Right lung (tissue), 5 donors: Measurements from ENCODE around the gene CNOT11. TPM values are rescaled to one million over a fixed set of nuclear protein-coding genes. Genes with fewer than 3 reads are reported as not detected.
A peak's percentile ranks its signal among the peaks of the same experiment; 100 is the strongest.
"Not testable (repeated sequence)": the region's sequence is repeated elsewhere in the genome, so short reads cannot be mapped to it uniquely, and the experiment has no call there.

Experiments
- DNase-seq, 2 donors: peaks; one replicate each; pipeline ENCODE4 v3.0.0-alpha.2; 2013
- polyA plus RNA-seq, 5 donors: library from polyadenylated mRNA; unstranded; fragments of 120-200 nt; gene quantifications; one replicate each; pipeline versions ENCODE4 v1.2.1 to v1.2.3, GENCODE V29; 2013; ENCODE audit warnings: inconsistent platforms in 1 of 5, low replicate concordance in 1 of 5; ENCODE audit not compliant: insufficient read length in 5 of 5, insufficient read depth in 1 of 5

The CNOT11 gene
- polyA plus RNA-seq, 5 donors = 44.5 to 52.9 (median 48.4) TPM

DNA sequence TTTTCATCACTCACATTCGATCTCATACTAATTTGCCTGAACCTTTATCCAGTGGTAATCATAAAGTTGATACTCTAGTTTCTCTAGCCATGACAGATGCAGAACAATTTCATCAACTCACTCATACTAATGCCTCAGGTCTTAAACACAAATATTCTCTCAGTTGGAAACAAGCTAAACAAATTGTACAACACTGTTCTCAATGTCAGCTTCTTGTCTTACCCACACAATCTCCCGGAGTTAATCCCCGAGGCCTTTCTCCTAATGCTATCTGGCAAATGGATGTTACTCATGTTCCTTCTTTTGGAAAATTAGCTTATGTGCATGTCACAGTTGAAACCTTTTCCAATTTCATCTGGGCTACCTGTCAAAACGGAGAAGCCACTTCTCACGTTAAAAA lies 11.5 kb upstream of the CNOT11 start:
- no peak for DNase-seq

DNA sequence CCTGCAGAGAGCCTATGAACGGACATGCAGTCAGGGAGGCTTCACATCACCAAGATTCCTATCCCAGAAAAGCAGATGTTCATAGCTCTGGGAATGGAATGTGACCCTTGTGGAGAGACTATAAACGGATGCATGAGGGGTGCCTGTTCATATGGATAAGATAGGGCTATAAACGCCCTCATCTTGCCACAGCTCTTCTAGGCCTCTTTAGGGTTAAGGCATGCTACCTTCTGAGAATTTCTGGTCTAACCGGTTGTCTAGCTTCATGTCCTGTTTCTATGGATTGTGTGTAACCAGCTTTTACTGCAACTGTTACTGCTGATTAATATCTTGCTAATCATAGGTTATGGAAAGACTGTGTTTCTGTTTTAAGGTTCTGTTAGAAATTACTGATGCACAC lies 8.3 kb upstream of the CNOT11 start:
- DNase-seq = not testable (repeated sequence)

DNA sequence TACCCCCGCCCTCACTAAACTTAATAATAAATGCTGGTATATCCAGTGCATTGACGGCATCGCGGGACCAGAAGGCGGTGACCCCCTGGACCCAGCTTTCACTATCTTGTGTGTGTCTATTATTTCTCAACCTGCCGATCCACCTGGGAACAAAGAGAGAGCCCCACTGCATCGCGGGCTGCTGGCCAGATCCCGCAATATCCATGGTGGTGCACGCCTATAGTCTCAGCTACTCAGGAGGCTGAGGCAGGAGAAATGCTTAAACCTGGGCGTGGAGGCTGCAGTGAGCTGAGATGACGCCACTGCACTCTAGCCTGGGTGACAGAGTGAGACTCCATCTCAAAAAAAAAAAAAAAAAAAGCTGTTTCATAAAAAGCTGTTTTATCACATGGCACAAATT lies 7.8 kb upstream of the CNOT11 start:
- DNase-seq = not testable (repeated sequence)

DNA sequence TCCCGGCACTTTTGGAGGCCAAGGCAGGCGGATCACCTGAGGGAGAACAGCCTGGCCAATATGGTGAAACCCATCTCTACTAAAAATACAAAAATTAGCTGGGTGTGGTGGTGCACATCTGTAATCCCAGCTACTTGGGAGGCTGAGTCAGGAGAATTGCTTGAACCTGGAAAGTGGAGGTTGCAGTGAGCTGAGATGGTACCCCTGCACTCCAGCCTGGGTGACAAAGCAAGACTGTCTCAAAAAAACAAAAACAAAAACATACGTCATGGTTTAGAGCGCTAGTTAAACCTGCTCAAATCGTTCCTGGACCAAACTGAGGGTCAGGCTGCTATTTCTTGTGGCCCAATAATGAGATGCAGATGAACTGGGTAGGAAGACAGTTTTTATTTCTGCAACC lies 7.2 kb upstream of the CNOT11 start:
- not testable (repeated sequence) for DNase-seq

DNA sequence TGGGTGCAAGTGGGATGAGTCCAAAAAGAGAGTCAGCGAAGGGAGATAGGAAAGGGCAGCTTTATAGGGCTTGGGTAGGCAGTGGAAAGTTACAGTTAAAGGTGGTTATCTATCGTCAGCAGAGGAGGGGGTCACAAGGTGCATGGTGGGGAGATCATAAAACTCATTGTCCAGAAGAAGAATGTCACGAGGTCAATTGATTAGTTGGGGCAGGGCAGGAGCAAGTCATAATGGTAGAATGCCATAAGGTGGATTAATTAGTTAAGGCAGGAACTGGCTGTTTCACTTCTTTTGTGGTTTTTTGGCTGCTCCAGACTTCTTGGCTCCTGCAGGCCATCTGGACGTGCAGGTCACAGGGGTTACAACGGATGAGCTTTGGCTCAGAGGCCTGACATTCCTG lies 3.9 kb upstream of the CNOT11 start:
- DNase-seq = not testable (repeated sequence)

DNA sequence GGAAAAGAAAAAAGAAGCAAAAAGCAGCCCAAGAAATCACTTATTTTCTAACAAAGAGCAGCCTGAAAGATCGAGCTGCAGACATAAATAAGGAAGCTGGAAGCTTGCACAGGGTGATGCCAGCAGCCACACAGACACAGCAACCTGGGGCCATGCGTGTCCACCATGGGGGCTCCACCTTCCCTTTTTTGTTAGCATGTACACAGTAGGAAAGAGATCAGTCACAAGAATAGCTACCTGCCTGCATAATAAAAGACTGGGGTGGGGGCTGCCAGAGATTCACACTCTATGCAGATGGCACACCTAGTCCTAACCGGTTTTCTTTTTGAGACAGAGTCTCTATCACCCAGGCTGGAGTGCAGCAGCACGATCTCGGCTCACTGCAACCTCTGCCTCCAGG lies 2.9 kb upstream of the CNOT11 start:
- DNase-seq = no peak

DNA sequence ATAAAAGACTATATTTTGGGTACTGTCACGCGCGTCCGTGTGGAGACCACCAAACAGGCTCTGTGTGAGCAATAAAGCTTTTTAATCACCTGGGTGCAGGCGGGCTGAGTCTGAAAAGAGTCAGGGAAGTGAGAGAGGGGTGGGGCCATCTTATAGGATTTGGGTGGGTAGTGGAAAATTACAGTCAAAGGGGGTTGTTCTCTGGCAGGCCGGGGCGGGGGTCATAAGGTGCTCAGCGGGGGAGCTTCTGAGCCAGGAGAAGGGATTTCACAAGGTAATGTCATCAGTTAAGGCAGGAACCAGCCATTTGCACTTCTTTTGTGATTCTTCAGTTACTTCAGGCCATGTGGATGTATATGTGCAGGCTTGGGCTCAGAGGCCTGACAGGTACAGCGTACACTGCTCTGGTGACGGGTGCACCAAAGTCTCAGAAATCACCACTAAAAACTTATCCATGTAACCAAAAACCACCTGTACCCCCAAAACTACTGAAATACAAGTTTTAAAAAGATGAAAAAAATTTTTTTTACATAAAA lies 1.4 kb upstream of the CNOT11 start:
- not testable (repeated sequence) for DNase-seq

DNA sequence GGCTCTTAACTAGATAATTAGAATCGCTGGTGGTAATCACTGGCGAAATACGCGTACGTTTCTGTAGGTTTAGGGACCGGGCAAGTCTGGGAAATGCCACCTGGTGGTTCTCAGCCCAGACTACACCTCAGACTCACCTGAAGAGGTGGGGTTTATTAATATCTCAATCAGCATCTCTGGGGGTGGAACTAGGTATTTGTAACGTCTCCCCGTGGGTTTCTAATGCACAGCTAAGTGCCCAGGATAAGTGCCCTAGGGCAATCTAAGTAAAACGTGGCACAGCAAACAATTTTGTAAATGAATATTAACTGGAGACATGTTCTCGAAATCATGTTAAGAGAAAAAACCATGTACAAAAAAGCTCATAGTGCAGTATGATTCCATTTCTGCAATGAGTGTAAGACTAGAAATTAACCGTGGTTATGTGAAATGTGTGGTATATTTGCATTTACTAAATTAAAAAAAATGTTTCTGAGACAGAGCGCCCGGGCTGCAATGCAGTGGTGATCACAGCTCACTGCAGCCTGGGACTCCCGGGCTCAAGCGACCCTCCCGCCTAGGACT lies 760 bp upstream of the CNOT11 start:
- no peak for DNase-seq

DNA sequence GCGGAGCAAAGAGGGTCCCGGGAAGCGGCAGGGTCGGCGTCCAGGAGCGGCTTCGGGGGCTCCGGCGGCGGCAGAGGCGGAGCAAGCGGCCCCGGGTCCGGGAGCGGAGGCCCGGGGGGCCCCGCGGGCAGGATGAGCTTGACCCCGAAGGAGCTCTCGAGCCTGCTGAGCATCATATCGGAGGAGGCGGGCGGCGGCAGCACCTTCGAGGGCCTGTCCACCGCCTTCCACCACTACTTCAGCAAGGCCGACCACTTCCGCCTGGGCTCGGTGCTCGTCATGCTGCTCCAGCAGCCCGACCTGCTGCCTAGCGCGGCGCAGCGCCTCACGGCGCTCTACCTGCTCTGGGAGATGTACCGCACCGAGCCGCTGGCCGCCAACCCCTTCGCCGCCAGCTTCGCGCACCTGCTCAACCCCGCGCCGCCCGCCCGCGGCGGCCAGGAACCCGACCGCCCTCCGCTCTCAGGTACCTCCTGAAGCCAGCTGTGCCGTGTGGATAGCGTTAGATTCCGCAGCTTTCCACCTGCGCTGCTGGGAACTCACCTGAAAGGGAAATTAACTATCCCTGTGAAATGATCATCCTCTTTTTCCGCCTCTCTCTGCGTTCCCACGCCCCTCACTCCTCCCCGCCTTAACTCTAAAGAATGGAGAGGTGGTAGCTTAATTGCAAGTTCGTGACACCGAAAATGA lies 472 bp downstream of the CNOT11 start:
- peak in 1 of 2 donors; percentile 37 for DNase-seq

DNA sequence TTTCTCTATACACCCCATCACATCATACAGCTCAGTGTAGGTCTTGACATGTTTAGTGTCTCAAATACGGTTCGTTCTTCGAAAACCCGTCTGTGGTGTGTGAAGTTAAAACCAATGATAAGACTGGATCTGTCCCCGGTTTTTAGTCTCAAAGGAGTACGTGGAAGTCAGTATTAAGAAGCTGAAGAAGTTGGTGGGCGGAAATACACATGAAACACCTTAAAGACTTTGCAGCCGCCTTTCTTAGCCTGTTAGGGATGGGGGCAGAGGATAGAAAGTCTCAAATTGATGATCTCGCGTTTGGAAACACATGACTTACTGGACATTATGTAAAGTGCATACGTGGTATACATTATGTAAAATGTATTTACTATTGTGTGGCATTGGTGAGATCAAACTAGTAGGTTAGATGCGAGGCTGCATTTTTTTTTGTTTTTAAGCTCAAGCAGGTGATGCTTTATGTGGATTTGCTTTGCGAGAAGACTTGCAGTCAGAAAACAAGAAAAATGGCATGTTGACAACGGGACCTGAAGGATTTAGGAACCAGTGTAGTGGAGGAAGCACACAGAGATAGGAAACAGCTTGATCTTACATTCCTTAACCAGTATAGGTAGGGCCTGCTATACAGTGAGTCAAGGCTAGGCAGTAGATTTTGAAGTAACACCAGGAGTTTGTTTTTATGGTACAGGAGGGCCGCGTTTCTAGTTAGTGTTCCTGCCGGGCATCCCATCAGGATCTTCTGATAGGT lies 1.2 kb downstream of the CNOT11 start:
- no peak for DNase-seq

DNA sequence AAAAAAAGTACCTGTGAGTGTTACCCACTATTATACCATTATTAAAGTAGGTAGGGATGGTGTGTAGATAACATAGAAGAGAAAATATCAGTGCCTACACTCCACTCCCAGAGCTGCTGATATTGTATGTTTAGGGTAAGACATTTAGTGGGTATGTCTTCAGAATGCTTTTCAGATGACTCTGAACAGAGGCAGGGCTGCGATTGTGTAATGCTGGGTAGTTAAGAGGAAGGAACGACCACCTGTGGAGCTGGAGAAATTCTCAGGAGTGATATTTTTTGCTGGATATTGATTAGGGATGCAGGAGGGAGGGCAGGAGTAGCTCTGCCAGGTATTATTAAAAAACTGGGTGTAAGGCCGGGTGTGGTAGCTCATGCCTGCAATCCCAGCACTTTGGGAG lies 2.8 kb downstream of the CNOT11 start:
- DNase-seq = no peak

DNA sequence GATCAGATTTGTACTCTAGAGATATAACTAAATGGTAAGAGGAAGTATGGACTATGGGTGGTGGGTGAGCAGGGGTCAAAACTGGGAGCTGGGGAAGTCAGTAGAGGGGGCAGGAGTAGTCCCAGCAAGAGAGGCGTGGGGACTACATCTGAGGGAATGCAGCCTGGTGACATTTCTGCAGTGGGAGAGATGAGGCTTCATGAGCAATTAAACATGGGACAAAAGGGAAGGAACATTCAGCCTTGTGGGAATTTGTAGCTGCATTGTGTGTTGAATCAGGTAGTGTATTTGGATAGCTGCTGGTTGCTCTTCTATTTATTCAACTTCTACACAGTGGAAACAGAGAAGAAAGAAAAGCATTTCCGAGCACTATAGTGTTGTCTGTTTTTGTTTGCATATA lies 3.6 kb downstream of the CNOT11 start:
- no peak for DNase-seq

DNA sequence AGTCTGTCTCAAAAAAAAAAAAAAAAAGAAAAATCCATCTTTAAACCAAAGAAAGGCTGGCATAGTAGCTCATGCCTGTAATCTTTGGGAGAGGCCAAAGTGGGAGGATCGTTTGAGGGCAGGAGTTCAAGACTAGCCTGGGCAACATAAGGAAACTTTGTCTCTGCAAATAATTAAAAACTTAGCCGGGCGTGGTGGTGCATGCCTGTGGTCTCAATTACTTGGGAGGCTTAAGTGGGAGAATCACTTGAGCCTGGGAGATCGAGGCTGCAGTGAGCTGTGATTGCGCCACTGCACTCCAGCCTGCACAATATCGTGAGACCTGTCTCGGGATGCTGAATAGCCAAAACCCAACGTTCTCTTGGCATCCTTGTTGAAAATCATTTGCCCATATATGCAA lies 6.1 kb downstream of the CNOT11 start:
- DNase-seq = no peak

DNA sequence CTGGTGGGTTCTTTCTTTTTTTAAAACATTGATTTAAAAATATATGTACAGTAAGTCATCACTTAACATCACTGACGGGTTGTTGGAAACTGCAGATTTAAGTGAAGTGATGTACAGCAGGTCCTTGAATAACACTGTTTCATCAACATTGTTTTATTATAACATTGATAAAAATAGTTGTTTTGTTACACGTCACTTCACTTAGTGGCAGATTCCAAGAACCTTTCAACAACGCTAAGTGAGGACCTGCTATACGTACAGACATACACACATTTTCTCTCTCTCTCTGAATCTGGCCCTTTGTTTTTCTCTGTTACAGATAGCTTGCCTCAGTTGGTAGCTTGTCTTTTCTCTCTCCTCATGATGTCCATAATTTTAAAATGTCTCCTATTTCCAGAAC lies 9.5 kb downstream of the CNOT11 start:
- no peak for DNase-seq

DNA sequence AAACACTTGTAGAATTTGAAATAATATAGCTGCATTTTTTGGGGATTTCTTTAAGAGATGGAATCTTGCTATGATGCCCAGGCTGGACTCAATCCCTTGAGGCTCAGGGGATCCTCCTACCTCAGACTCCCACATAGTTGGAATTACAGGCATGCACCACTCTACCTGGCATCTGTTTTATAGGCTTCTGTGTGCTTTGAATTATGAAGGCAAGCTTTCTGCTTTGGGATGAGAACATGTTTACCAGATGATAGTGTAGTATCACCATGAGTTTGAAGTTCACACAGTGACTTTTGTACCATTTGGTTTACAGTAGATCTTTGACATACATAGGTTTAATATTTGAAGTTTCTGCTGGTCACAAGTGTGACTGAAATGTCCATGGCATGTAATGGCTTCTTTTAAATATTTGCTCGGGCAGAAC lies 10.7 kb downstream of the CNOT11 start:
- DNase-seq = no peak

DNA sequence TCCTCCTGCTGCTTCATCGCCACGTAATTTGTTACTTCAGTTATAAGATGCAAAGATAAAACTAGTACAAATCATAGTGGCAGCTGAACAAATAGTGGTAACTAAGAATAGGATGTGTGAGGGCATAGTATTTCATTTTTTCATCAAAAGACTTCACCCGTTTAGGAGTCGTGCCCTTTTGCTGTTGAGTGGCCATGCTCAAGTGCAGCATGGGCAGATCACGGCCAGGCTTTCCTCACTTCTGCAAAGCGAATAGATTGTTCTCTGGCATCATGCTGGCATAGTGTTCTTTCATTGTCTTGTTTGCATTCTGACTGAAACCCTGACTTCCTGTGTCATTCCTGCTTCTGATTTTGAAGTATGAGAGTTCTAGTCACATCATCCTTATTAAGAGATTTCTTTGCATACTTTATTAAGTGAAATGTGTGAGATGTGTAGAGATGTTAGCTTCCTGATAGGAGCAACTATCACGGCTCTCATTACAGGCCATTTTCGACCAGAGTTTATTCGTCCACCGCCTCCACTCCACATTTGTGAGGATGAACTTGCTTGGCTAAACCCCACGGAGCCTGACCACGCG lies 11.8 kb downstream of the CNOT11 start:
- DNase-seq = no peak

DNA sequence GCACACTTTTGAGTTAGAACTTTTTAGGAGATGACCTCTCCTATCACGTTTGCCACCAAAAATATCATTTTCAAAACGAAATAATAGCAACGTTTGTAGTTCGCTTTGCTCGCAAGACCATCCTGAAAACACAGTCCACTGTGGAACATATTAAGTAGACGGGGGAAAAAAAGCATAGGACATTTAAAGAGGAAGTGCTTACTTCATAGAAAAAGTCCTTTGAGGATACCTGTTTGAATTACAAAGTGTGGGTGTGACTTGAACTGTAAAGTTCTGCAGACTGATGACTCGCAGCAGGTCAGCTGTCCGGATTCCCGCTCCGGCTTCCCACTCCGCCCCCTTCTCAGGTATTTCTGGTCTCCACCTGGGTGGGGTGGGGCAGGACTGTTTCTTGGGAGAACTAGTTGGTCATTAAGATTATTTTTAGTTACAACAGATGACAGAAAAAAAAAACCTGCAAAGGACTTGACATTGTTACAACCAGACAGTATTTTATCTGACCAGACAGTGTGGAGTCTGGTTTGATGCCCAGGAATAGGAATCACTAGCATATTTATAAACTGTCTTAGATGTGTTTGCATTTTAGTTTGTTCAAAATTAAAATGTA lies 13.3 kb downstream of the CNOT11 start:
- DNase-seq = no peak

DNA sequence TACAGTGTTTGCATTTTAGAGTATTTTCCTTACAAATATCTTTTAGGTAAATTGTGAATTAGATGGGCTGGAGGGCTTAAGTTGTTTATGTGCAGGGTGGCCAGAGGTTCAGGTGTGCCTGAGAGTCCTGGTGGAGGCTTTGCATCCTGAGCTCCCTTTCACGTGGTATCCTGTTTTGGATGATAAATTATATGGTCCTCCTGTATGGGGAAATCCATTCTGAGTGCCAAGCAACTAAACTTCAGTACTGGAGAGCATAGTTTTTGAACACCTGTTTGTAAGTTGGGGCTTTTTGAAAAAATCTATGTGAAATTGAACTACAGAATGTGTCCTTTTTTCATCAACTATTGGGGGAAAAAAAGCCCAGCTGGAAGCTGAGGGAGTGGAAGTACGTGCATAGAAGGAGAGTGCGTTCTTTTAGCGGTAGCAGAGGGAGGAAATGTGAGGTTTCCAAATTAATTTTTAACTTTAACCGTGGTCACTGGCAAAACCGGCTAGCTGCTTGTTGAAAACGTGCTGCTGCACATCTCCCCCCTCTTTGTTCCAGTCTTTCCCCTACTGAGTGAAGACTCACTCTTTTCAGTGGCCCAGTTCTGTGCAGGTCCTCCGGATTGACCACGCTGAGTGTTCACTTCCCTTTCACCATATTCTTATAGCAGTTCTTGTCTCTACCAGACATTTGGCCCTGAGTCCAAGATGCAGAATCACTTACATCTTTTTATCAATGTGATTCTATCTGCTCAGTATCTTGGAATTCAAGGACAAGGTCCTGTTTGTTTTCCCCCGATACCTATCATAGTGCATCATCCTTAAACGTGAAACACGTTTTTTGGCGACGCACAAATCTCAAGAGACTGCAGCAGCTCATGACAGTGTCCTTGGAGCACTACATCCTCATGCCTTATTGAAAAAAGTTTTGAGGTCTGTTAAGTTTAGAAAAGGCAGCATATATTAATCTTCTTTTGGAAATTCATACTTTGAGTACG lies 15.3 kb downstream of the CNOT11 start:
- peak; percentile 20 to 32 for DNase-seq

DNA sequence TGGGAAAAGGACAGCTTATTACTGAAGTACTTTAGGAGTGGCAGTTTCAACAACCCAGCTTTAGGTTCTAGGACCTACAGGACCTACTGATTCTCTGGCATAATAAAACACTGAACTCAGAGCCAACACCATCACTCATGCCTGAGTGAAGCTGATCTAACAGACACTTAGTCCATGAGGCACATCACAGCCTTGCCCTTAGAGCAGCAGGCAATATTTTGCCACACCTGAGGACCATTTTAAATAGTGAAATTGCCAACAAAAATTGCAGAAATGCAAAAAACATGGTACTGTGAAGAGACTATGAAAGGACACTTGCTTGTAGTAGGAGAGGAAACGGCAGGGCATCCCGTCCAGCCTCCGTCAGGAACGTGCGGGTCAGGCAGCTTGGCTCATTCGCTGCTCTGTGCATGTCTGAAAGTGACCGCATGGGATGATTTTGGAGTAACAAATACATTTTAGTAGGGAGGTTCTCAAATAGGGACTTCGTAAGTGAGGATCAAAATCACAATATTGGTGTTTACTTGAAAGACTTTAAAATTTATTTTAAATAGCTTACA lies 18.1 kb downstream of the CNOT11 start:
- DNase-seq = no peak

DNA sequence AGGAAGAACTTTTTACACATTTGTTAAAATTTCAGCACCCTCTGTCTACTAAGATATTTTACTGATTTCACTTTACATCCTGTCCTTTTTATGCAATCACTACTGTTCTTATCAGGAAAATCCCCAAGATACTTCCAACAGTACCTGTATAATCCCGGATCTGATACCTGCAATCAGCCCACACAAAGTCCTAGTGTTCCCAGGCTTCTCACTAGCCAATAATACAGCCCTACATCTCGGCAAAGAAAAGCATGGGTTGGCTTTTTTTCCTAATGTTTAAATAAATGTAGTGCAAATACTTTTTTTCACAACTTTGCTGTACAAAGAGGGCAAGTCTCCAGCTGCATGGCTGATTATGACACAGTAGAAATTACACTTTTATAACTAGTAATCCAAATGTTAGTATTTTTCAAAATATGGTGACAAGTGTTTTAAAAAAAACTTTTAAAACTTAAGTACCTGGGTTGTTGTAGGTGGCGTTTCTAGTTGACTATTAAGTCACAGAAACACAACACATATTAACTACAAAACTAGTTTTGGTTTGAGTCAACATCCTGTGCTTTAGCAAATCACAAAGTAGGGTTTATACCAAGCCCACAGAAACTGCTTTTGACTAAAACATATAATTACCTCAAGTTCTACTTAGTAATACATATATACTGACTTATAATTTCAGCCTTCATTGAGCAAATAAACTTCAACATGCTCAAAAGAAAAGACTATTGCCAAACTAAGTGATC lies 19.5 kb downstream of the CNOT11 start:
- DNase-seq = no peak
